GM23338 (cell line): Measurements from ENCODE around the gene EXPH5. TPM values are rescaled to one million over a fixed set of nuclear protein-coding genes. Genes with fewer than 3 reads are reported as not detected.
A peak's percentile ranks its signal among the peaks of the same experiment; 100 is the strongest.
"Not testable (repeated sequence)": the region's sequence is repeated elsewhere in the genome, so short reads cannot be mapped to it uniquely, and the experiment has no call there.

Experiments
- ATAC-seq: fragments of 200-7000 bp; cut with Tn5 transposase; 3 replicates; pipeline ENCODE4 v1.9.1; 2020
- DNase-seq: peaks from one replicate; pipeline ENCODE4 v3.0.0-alpha.2; 2015; ENCODE audit warnings: low spot score
- H2AFZ ChIP-seq: fragments of 200-600 bp; sonication (generic); 2 replicates; pipeline ENCODE4 v1.8.0; 2016; ENCODE audit warnings: antibody characterized with exemption, mild to moderate bottlenecking, moderate library complexity
- H3F3A ChIP-seq: fragments of 200-600 bp; sonication (generic); replicated peaks from 2 replicates; pipeline ENCODE4 v1.8.0; 2017; ENCODE audit warnings: antibody characterized with exemption, mixed run types, low read depth
- H3K27ac ChIP-seq: fragments of 200-600 bp; sonication (generic); 2 replicates; pipeline ENCODE4 v1.6.1; 2016; ENCODE audit warnings: low read depth
- H3K27me3 ChIP-seq: fragments of 200-600 bp; sonication (generic); 2 replicates; pipeline ENCODE4 v1.8.0; 2016; ENCODE audit warnings: mild to moderate bottlenecking, mixed run types, moderate library complexity; ENCODE audit not compliant: insufficient read depth
- H3K36me3 ChIP-seq: fragments of 200-600 bp; sonication (generic); 2 replicates; pipeline ENCODE4 v1.8.0; 2016; ENCODE audit warnings: mild to moderate bottlenecking; ENCODE audit not compliant: insufficient read depth
- H3K4me1 ChIP-seq: fragments of 200-600 bp; sonication (generic); 2 replicates; pipeline ENCODE4 v1.8.0; 2016; ENCODE audit warnings: mild to moderate bottlenecking, moderate library complexity; ENCODE audit not compliant: insufficient read depth
- H3K4me2 ChIP-seq: fragments of 200-600 bp; sonication (generic); 2 replicates; pipeline ENCODE4 v1.7.1; 2017; ENCODE audit warnings: mixed run types
- H3K4me3 ChIP-seq: fragments of 200-600 bp; sonication (generic); 2 replicates; pipeline ENCODE4 v1.6.1; 2016; ENCODE audit warnings: mixed run types
- H3K79me2 ChIP-seq: fragments of 200-600 bp; sonication (generic); replicated peaks from 2 replicates; pipeline ENCODE4 v1.8.0; 2017; ENCODE audit warnings: mild to moderate bottlenecking; ENCODE audit not compliant: insufficient read depth
- H3K9me2 ChIP-seq: fragments of 200-600 bp; sonication (generic); 2 replicates; pipeline ENCODE4 v1.8.0; 2017; ENCODE audit not compliant: insufficient read depth
- H4K20me1 ChIP-seq: fragments of 200-600 bp; sonication (generic); replicated peaks from 2 replicates; pipeline ENCODE4 v1.8.0; 2017; ENCODE audit warnings: mild to moderate bottlenecking; ENCODE audit not compliant: insufficient read depth
- H3K27ac Mint-ChIP-seq: 2 replicates; pipeline ENCODE4 v1.8.0; 2020; ENCODE audit warnings: inconsistent platforms, mild to moderate bottlenecking, moderate library complexity, mixed read lengths
- H3K27me3 Mint-ChIP-seq: 3 replicates; pipeline ENCODE4 v1.8.0; 2022; ENCODE audit warnings: low read depth, mild to moderate bottlenecking, moderate library complexity, mixed read lengths, inconsistent platforms; ENCODE audit not compliant: insufficient read depth, poor library complexity
- H3K36me3 Mint-ChIP-seq: 3 replicates; pipeline ENCODE4 v1.8.0; 2021; ENCODE audit warnings: low read depth, mild to moderate bottlenecking, inconsistent platforms, moderate library complexity, mixed read lengths
- H3K4me1 Mint-ChIP-seq: 3 replicates; pipeline ENCODE4 v1.8.0; 2020; ENCODE audit warnings: mild to moderate bottlenecking, inconsistent platforms, mixed read lengths
- H3K4me3 Mint-ChIP-seq: 3 replicates; pipeline ENCODE4 v1.8.0; 2021; ENCODE audit warnings: moderate library complexity, mild to moderate bottlenecking, inconsistent platforms, mixed read lengths
- H3K9me3 Mint-ChIP-seq: 3 replicates; pipeline ENCODE4 v1.8.0; 2020; ENCODE audit warnings: moderate library complexity, mild to moderate bottlenecking, inconsistent platforms, mixed read lengths
- CREB1 ChIP-seq: fragments of 250-450 bp; sonication (Bioruptor Pico); IDR thresholded peaks from 2 replicates; pipeline ENCODE4 v1.5.0; 2020; ENCODE audit warnings: low read depth, mild to moderate bottlenecking, moderate library complexity
- CTCF ChIP-seq, 2 experiments: fragments of 200-600 bp in 1 of 2; sonication (generic) in 1 of 2; conservative IDR thresholded peaks; 2 replicates each; pipeline versions ENCODE4 v1.5.1 to v1.6.1; 2016 to 2017; ENCODE audit warnings: antibody characterized with exemption in 2 of 2, low read depth in 2 of 2, mild to moderate bottlenecking in 2 of 2, moderate library complexity in 1 of 2
- ETS1 ChIP-seq: IDR thresholded peaks from 2 replicates; pipeline ENCODE4 v1.6.1; 2016; ENCODE audit warnings: antibody characterized with exemption
- JUNB ChIP-seq: IDR thresholded peaks from one replicate; pipeline ENCODE4 v1.6.1; 2016; ENCODE audit warnings: antibody characterized with exemption; ENCODE audit not compliant: unreplicated experiment
- NANOG ChIP-seq: IDR thresholded peaks from 2 replicates; pipeline ENCODE4 v1.6.1; 2016; ENCODE audit warnings: antibody characterized with exemption, borderline replicate concordance
- POLR2AphosphoS5 ChIP-seq: IDR thresholded peaks from 2 replicates; pipeline ENCODE4 v1.6.1; 2016; ENCODE audit warnings: antibody characterized with exemption, low read depth
- REST ChIP-seq: IDR thresholded peaks from one replicate; pipeline ENCODE4 v1.6.1; 2018; ENCODE audit warnings: antibody characterized with exemption; ENCODE audit not compliant: unreplicated experiment
- STAT1 ChIP-seq: IDR thresholded peaks from one replicate; pipeline ENCODE4 v1.6.1; 2016; ENCODE audit warnings: antibody characterized with exemption; ENCODE audit not compliant: unreplicated experiment
- ZNF114 ChIP-seq: fragments of 250-450 bp; sonication (Bioruptor Pico); IDR thresholded peaks from 2 replicates; pipeline ENCODE4 v1.5.0; 2020; ENCODE audit warnings: mild to moderate bottlenecking, moderate library complexity
- polyA plus RNA-seq: library from polyadenylated mRNA; unstranded; fragments of >200 nt; fragmentation: Nextera tagmentation; extraction: Ambion mirVana; gene quantifications from 2 replicates; pipeline ENCODE4 v1.2.1, GENCODE V29; 2016
- total RNA-seq: library from RNA; depleted of rRNA; stranded (reverse); fragments of >200 nt; shearing (Covaris generic); gene quantifications from 2 replicates; pipeline ENCODE4 v1.2.3, GENCODE V29; 2014

EXPH5 gene
- total and polyA plus RNA-seq, 2 experiments from 2014 or later: 3.6 to 12.6 TPM

GRCh38 chr11:108606070-108606469 is 12.5 kb upstream of the EXPH5 start:
- TF ChIP-seq ZNF114 (CRISPR knock-in tag) (no peak), JUNB (no peak)
- ATAC-seq (no peak), DNase-seq (no peak)
- Mint-ChIP-seq H3K36me3 (no peaks in the 10 kb centered on the region), H3K27me3 (peaks cover 6% of the 10 kb centered on the region), H3K4me3 (no peak overlapping the region), H3K27ac (no peak overlapping the region), H3K4me1 (peaks cover 7% of the 10 kb centered on the region; the same call in 1 of the 3 replicates), H3K9me3 (no peaks in the 10 kb centered on the region)
- Histone ChIP-seq H4K20me1 (no peaks in the 10 kb centered on the region), H3F3A (no peaks in the 10 kb centered on the region), H3K9me2 (peaks cover 10% of the 10 kb centered on the region; the same call in 1 of the 2 replicates), H2AFZ (no peak overlapping the region), H3K27ac (no peak overlapping the region), H3K4me3 (no peak overlapping the region), H3K36me3 (no peaks in the 10 kb centered on the region), H3K79me2 (no peaks in the 10 kb centered on the region), H3K4me1 (peaks cover 8% of the 10 kb centered on the region), H3K27me3 (no peaks in the 10 kb centered on the region), H3K4me2 (no peak overlapping the region)

- not testable (repeated sequence) for H3K9me2 ChIP-seq, H3K79me2 ChIP-seq, H3K9me3 Mint-ChIP-seq, H3K4me2 ChIP-seq, H3K27ac ChIP-seq, H3K36me3 Mint-ChIP-seq, H4K20me1 ChIP-seq, H3K4me1 Mint-ChIP-seq, H3K4me3 Mint-ChIP-seq, H3K36me3 ChIP-seq, H3F3A ChIP-seq, H3K27me3 Mint-ChIP-seq, H3K27ac Mint-ChIP-seq, H3K4me1 ChIP-seq, H3K27me3 ChIP-seq, H3K4me3 ChIP-seq
- DNase-seq (peak; percentile 52), ATAC-seq (peak; percentile 71)
- H2AFZ ChIP-seq: peak overlapping the region; percentile 5
These were observed 9.2 kb upstream of the EXPH5 start for GRCh38 chr11:108602818-108603217.

GRCh38 chr11:108601150-108601549 is 7.6 kb upstream of the EXPH5 start:
- peaks cover 4% of the 10 kb centered on the region; the same call in 1 of the 3 replicates for H3K4me1 Mint-ChIP-seq
- H4K20me1 ChIP-seq: no peaks in the 10 kb centered on the region
- no peak overlapping the region for H3K27ac Mint-ChIP-seq
- no peak overlapping the region for H3K4me3 Mint-ChIP-seq
- no peak overlapping the region for H3K4me2 ChIP-seq
- no peak overlapping the region for H2AFZ ChIP-seq
- no peak for ATAC-seq
- no peaks in the 10 kb centered on the region for H3K4me1 ChIP-seq
- H3K36me3 ChIP-seq: no peaks in the 10 kb centered on the region
- no peaks in the 10 kb centered on the region for H3K27me3 ChIP-seq
- H3K9me3 Mint-ChIP-seq: no peaks in the 10 kb centered on the region
- no peak overlapping the region for H3K27ac ChIP-seq
- DNase-seq: no peak
- H3K9me2 ChIP-seq: peaks cover 10% of the 10 kb centered on the region; the same call in 1 of the 2 replicates
- peaks cover 2% of the 10 kb centered on the region for H3K27me3 Mint-ChIP-seq
- H3K4me3 ChIP-seq: no peak overlapping the region
- H3K36me3 Mint-ChIP-seq: no peaks in the 10 kb centered on the region
- H3F3A ChIP-seq: no peaks in the 10 kb centered on the region
- no peaks in the 10 kb centered on the region for H3K79me2 ChIP-seq
- TF ChIP-seq STAT1: no peak
- TF ChIP-seq NANOG: no peak
- TF ChIP-seq JUNB: no peak
- TF ChIP-seq CREB1 (CRISPR knock-in tag): no peak
- no peak for TF ChIP-seq CTCF (conservative IDR thresholded peaks at IDR 0.05; ENCODE audit: low read depth in 2 of 2)
- no peak for TF ChIP-seq POLR2AphosphoS5
- TF ChIP-seq REST: no peak
- TF ChIP-seq ETS1: no peak
